Activated CD8-positive, alpha-beta memory T cell treated with anti-CD3 and anti-CD28 coated beads, Interleukin-2, amount 50 U/mL, for 1 hour (primary cell): ENCODE results near the gene SLC7A10.
"Not testable (repeated sequence)": the region's sequence is repeated elsewhere in the genome, so short reads cannot be mapped to it uniquely, and the experiment has no call there.

Experiments used
- DNase-seq: peaks from one replicate; pipeline ENCODE4 v3.0.0-alpha.2; 2020; ENCODE audit errors: extremely low read depth

SLC7A10 gene

DNA sequence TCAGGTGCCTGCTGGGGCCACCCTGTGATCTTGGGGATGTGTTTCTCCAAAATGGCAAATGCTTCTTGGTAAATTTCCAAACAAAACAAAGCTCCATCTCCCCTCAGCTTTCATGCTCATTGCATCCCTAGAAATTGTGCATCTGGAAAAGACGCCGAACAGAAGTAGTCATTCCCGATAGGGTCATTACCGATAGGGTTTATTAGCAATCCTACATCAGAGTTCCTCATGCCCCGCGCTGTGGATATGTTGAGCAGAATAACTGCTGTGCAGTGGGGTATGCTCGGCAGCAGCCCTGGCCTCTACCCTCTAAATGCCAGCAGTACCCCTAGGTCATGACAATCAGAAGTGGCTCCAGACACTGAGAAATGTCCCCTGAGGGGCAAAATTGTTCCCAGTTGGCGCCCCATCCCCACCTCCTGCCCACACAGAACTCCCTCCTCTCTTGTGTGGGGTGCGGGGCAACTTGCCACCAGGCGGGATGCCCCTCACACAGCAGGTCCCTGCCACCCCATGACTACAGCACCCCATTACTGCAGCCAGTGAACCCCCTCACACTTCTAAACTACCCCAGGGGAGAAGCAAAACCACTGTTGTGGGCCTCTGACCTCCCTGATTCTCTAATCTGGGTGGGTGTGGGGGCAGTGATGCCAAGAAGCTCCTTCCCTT, 13.0 kb upstream of the SLC7A10 start:
- DNase-seq = no peak

- DNase-seq = no peak
These were observed 11.2 kb upstream of the SLC7A10 start for GRCh38 chr19:33236696-33237390.

- no peak for DNase-seq
These were observed 10.3 kb upstream of the SLC7A10 start for GRCh38 chr19:33235996-33236350.

- peak; percentile 22 for DNase-seq
These were observed 9.8 kb upstream of the SLC7A10 start for GRCh38 chr19:33235269-33235995.

DNA sequence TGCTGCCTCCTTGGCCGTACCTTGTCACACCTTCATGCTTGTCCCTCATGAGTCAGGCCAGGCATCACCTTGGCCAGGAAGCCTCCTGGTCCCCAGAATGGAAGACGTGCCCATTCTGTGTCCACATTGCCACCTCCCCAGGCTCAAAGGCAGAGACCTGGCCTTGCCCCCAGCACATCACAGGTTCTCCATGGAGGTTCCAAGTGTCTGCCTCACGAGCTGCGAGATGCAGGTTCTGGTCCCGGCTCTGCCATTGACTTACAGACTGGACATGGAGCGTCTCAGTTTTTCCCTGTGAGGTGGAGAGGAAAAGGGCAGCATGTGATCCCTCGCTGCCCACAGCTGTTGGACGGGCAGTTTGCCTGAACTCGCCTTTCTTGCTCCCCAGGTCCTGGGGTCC, 9.1 kb upstream of the SLC7A10 start:
- no peak for DNase-seq

DNA sequence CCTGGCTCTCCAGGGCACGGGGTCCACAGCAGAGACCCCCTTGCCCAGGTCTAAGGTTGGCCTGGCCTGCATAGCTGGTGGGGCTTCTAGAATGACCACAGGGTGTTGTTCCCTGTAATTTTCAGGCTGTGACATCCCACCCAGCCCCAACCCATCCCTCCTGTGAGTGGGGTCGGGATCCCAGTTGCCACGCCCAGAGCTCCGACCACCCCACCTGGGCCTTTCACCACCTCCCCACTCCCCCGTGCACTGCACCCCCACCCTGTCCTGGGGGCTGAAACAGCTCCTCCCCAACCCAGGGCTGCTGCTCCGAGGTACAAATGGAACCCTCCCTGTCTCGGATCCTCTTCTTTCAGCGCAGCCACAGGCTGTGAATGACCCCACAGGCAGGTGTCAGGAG, 8.4 kb upstream of the SLC7A10 start:
- no peak for DNase-seq

- no peak for DNase-seq
These were observed 7.6 kb upstream of the SLC7A10 start for GRCh38 chr19:33233056-33233873.

DNA sequence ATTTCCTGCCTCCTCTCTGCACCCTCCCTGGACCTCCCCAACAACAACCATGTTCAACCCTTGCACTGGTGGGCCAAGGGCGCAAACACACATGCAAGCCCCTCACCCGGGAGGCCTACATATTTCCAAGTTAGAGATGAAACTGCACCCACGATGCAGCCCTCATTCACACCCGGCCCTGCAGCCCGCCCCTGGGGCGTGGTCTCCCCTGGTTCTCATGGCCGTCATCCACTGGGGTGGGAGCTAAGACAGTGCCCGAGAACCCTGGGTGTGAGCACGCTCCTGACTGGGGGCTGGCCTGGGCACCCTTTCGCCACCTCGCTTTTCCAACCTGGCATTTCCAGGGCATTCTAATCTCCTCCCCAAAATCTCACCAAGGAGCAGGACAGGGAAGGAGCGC, 7.0 kb upstream of the SLC7A10 start:
- no peak for DNase-seq

GRCh38 chr19:33231511-33231910, 5.9 kb upstream of the SLC7A10 start:
- DNase-seq = no peak

GRCh38 chr19:33229962-33230361, 4.3 kb upstream of the SLC7A10 start:
- no peak for DNase-seq

DNA sequence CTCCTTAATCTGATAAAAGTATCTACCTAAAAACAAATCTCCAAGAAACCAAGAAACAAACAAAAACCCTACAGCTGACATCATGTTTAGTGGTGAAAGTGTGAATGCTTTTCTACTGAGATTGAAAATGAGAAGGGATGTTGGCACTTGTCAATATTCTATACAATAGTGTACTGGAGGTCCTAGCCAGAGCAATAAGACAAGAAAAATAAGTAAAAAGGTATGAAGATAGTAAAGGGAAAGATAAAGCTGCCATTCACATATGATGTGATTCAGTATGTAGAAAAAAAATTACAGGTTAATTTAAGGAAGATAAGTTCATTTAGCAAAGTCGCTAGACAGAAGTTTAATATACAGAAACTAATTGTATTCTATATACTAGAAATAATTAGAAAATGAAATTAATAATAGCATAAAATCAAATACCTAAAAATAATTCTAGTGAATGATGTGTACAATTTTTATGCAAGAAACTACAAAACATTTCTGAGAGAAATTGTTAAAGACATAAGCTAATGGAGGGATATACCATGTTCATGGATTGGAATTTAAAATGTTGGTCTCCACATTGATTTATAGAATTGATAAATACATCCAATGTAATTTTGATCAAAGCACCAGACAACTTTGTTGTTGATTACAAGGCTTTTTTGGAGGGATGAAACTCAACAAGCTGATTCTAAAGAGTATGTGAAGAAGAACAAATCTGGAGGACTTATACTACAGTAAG, 2.4 kb upstream of the SLC7A10 start:
- DNase-seq = no peak

GRCh38 chr19:33227242-33227650, 1.6 kb upstream of the SLC7A10 start:
- no peak for DNase-seq

DNA sequence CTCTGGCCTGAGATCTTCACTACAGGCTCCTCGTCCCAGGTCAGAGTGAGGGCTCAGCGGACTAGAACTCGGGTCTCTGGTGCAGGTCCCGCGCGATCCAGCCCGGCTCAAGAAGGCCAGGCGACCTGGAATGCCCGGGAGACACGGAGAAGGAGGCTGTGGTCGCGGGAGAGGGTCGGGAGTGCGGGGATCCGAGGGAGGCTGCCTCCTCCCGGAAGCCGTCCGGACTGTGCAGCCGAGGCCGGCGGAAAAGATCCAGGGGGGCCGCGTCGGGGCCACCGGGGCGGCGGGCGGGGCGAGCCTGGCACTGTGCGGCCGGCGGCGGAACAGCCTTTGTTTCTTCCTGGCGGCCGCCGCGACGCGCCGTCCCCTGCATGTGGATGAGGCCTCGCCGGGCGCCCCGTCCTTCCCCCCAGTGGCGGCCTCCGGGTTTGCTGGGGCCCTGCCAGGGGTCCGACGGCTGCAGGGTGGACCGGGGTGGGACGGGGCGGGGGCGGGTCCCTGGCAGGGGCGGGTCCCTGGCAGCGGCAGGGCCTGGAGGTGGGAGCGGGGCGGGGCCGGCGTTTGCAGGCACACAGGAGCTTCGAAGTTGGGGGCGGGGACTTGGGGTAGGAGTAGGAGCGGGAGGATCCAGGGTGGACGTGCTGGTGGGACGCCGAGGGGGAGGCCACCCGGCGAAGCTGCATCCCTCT, 1.0 kb upstream of the SLC7A10 start:
- DNase-seq = no peak

- DNase-seq = no peak
These were observed 774 bp downstream of the SLC7A10 start for GRCh38 chr19:33224694-33225457.

DNA sequence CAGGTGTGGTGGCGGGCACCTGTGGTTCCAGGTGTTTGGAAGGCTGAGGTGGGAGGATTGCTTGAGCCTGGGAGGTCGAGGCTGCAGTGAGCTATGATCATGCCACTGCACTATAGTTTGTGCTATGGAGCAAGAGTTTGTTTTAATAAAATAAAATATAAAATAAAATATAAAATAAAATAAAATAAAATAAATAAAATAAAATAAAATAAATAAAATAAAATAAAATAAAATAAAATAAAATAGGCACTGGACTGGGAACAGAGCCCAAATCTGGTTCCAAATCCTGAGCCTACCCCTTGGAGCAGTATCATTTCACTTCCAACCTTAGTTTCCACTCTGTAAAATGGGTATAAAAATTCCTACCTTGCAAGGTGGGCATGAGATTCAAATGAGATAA, 3.4 kb downstream of the SLC7A10 start:
- DNase-seq = not testable (repeated sequence)

DNA sequence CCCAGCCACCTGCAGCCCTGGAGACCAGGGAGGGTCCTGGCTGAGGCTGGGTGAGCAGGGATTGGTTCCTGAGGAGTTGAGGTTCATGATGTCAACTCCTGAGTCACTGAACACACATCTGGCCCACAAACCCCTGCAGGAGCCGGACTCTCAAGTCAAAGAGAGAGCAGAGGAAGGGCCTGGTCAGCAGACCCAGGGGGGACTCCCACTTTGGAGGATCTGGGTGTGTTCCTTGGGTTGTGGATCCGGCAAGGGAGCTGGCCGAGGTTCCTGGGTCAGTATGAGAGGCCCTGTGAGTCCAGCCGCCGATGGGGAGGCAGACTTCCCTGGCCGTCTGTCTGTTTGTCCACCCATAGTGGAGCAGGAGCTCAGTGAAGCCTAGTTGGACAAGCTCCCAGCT, 4.0 kb downstream of the SLC7A10 start:
- DNase-seq = no peak

DNA sequence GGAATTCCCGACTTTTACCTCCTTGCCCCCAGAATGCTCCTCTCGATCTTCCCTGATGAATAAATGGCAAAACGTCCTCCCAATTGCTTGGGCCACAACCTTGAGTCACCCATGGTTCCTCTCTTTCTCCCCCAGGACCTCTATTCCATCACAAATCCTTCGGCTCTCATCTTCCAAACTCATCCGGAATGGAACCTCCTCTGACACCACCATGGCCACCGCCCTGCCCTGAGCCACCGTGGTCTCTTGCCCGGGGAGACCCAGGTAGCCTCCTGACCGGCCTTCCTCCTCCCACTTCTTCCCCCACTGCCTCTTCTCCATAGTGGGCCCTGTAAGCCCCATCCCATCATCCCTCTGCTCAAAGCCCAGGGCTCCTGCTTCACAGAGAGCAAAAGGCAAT, 4.9 kb downstream of the SLC7A10 start:
- DNase-seq = no peak

GRCh38 chr19:33220115-33220514, 5.5 kb downstream of the SLC7A10 start:
- DNase-seq = no peak

DNA sequence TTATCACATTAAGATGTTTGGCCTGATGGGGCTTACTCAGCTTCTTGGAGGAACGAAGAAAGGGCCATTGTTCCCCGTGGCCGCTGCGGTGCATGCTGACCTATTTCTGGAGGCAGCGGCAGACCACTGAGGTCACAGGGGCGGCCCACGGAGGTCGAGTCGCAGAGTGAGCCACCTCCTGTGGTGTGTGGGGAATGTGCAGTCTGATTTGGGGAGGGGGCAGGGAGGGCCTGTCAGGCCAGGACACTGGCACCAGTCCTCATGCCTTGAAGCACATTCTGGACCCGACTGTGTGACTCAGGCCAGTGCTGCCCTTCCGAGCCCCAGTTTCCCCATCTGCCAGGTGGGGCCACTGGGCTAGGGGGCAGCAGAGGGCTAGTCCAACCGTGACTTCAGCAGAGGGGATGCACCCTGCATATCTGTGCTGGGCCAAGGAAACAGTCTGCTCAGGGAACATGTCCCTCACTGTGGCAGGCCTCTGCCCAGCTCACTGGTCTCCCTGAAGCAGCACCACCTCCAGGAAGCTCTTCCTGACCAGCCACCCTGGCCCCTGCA, 6.3 kb downstream of the SLC7A10 start:
- DNase-seq = no peak

DNA sequence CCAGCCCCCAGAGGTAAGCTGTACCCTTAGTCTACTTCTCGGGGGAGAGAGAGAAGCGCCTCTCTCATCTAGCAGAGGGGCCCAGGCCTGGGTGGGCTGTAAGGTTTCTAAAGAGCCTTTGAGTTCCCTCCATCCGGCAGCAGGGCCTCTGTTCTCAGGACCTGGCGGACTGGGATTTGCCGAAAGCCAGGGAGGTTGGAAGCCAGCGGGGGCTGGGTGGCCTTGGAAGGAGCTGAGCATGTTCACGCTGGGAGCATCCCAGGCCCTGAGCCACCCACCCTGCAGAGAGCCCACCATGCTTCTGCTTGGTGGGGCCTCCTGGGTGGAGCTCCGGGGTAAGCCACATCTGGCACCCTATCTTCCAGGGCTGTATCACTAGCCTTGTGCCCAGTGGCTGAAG, 7.8 kb downstream of the SLC7A10 start:
- no peak for DNase-seq
